ENCODE results near the gene GTSE1.

GTSE1 gene

GRCh38 chr22:46290843-46291785 is 5.6 kb upstream of the GTSE1 start:
- ATAC-seq: no peak
- TF ChIP-seq, protein P1, sequence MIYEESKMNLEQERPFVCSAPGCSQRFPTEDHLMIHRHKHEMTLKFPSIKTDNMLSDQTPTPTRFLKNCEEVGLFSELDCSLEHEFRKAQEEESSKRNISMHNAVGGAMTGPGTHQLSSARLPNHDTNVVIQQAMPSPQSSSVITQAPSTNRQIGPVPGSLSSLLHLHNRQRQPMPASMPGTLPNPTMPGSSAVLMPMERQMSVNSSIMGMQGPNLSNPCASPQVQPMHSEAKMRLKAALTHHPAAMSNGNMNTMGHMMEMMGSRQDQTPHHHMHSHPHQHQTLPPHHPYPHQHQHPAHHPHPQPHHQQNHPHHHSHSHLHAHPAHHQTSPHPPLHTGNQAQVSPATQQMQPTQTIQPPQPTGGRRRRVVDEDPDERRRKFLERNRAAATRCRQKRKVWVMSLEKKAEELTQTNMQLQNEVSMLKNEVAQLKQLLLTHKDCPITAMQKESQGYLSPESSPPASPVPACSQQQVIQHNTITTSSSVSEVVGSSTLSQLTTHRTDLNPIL (CRISPR knock-in tag; IDR thresholded peaks at IDR 0.05; ENCODE audit: low read depth): no peak
- no peak for TF ChIP-seq OSR1 (CRISPR knock-in tag; IDR thresholded peaks at IDR 0.05)
- TF ChIP-seq, protein P2, sequence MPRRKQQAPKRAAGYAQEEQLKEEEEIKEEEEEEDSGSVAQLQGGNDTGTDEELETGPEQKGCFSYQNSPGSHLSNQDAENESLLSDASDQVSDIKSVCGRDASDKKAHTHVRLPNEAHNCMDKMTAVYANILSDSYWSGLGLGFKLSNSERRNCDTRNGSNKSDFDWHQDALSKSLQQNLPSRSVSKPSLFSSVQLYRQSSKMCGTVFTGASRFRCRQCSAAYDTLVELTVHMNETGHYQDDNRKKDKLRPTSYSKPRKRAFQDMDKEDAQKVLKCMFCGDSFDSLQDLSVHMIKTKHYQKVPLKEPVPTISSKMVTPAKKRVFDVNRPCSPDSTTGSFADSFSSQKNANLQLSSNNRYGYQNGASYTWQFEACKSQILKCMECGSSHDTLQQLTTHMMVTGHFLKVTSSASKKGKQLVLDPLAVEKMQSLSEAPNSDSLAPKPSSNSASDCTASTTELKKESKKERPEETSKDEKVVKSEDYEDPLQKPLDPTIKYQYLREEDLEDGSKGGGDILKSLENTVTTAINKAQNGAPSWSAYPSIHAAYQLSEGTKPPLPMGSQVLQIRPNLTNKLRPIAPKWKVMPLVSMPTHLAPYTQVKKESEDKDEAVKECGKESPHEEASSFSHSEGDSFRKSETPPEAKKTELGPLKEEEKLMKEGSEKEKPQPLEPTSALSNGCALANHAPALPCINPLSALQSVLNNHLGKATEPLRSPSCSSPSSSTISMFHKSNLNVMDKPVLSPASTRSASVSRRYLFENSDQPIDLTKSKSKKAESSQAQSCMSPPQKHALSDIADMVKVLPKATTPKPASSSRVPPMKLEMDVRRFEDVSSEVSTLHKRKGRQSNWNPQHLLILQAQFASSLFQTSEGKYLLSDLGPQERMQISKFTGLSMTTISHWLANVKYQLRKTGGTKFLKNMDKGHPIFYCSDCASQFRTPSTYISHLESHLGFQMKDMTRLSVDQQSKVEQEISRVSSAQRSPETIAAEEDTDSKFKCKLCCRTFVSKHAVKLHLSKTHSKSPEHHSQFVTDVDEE (CRISPR knock-in tag; IDR thresholded peaks at IDR 0.05): no peak
- no peak for TF ChIP-seq ZFP3 (CRISPR knock-in tag; IDR thresholded peaks at IDR 0.05)
- no peak for TF ChIP-seq ZNF8 (CRISPR knock-in tag; IDR thresholded peaks at IDR 0.05)
- TF ChIP-seq, protein P3, sequence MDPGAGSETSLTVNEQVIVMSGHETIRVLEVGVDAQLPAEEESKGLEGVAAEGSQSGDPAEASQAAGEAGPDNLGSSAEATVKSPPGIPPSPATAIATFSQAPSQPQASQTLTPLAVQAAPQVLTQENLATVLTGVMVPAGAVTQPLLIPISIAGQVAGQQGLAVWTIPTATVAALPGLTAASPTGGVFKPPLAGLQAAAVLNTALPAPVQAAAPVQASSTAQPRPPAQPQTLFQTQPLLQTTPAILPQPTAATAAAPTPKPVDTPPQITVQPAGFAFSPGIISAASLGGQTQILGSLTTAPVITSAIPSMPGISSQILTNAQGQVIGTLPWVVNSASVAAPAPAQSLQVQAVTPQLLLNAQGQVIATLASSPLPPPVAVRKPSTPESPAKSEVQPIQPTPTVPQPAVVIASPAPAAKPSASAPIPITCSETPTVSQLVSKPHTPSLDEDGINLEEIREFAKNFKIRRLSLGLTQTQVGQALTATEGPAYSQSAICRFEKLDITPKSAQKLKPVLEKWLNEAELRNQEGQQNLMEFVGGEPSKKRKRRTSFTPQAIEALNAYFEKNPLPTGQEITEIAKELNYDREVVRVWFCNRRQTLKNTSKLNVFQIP (CRISPR knock-in tag; IDR thresholded peaks at IDR 0.05; ENCODE audit: borderline replicate concordance, low read depth): no peak
- no peak for TF ChIP-seq ISL1 (CRISPR knock-in tag; IDR thresholded peaks at IDR 0.05)
- TF ChIP-seq RARB (CRISPR knock-in tag; IDR thresholded peaks at IDR 0.05): no peak
- no peak for TF ChIP-seq ZNF565 (CRISPR knock-in tag; conservative IDR thresholded peaks at IDR 0.05; ENCODE audit: low read depth)
- TF ChIP-seq BACH2 (CRISPR knock-in tag; IDR thresholded peaks at IDR 0.05; ENCODE audit: borderline replicate concordance): no peak
- no peak for TF ChIP-seq CSRNP3 (CRISPR knock-in tag; IDR thresholded peaks at IDR 0.05)

DNA sequence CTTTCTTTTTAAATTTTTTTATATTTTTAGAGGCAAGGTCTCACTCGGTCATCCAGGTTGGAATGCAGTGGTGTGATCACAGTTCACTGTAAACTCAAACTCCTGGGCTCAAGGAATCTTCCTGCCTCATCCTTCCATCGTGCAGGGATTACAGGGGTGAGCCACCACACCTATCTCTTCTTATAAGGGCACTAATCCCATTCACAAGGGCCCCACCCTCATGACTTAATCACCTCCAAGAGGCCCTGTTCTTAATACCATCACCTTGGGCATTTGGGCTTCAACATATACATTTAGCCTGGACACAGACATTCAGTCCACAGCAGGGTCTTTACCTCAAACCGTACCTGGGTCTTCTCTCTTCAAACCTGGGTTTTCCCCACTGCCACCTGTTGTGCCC is 4.5 kb upstream of the GTSE1 start:
- TF ChIP-seq, protein P1 (CRISPR knock-in tag; IDR thresholded peaks at IDR 0.05; ENCODE audit: low read depth): no peak
- no peak for TF ChIP-seq ESRRG (CRISPR knock-in tag; IDR thresholded peaks at IDR 0.05)
- no peak for TF ChIP-seq ZC3H10 (CRISPR knock-in tag; IDR thresholded peaks at IDR 0.05)
- TF ChIP-seq, protein P3 (CRISPR knock-in tag; IDR thresholded peaks at IDR 0.05; ENCODE audit: borderline replicate concordance, low read depth): no peak
- no peak for TF ChIP-seq OSR1 (CRISPR knock-in tag; IDR thresholded peaks at IDR 0.05)
- no peak for ATAC-seq

GRCh38 chr22:46292732-46293131 is 3.9 kb upstream of the GTSE1 start:
- ATAC-seq: no peak
- TF ChIP-seq, protein P1 (CRISPR knock-in tag; IDR thresholded peaks at IDR 0.05; ENCODE audit: low read depth): no peak
- no peak for TF ChIP-seq ARNTL (CRISPR knock-in tag; IDR thresholded peaks at IDR 0.05; ENCODE audit: borderline replicate concordance, low read depth)

Data from SK-N-SH treated with all-trans-retinoic acid at 6 μM for 48 hours (cell line).